Stimulated activated CD4-positive, alpha-beta T cell treated with anti-CD3 and anti-CD28 coated beads, TNF-alpha, amount 100 ng/mL, for 24 hours (primary cell): Measurements from ENCODE around the gene KRT79.

ENCODE experiments used
- DNase-seq, 3 experiments: peaks; one replicate each; pipeline ENCODE4 v3.0.0-alpha.2; 2020; ENCODE audit warnings: low read depth in 3 of 3

KRT79 gene

GRCh38 chr12:52819731-52820510 is 14.2 kb downstream of the KRT79 start:
- DNase-seq, result no peak

GRCh38 chr12:52818887-52819420 is 15.2 kb downstream of the KRT79 start:
- no peak for DNase-seq

- no peak for DNase-seq
Observed at GRCh38 chr12:52818388-52818787, 15.7 kb downstream of the KRT79 start.

- DNase-seq, result no peak
Observed at GRCh38 chr12:52817699-52818238, 16.3 kb downstream of the KRT79 start.

- no peak for DNase-seq
Observed at GRCh38 chr12:52817003-52817698, 17.0 kb downstream of the KRT79 start.

GRCh38 chr12:52815676-52816588 is 18.2 kb downstream of the KRT79 start:
- DNase-seq, result no peak

GRCh38 chr12:52815161-52815560 is 18.9 kb downstream of the KRT79 start:
- DNase-seq, result no peak

GRCh38 chr12:52814710-52815155 is 19.4 kb downstream of the KRT79 start:
- no peak for DNase-seq

- DNase-seq, result no peak
Observed at GRCh38 chr12:52813885-52814709, 20.0 kb downstream of the KRT79 start, which contains the start of gene KRT4. TSS of gene KRT4 (minus strand) at chr12:52814116. CDS start at chr12:52814058, 58 bp downstream.

- no peak for DNase-seq
Observed at GRCh38 chr12:52813203-52813819, 20.8 kb downstream of the KRT79 start.

GRCh38 chr12:52812749-52813148 is 21.4 kb downstream of the KRT79 start:
- DNase-seq, result no peak

- DNase-seq, result no peak
Observed at GRCh38 chr12:52812073-52812400, 22.1 kb downstream of the KRT79 start.

- no peak for DNase-seq
Observed at GRCh38 chr12:52811191-52812072, 22.7 kb downstream of the KRT79 start.

- no peak for DNase-seq
Observed at GRCh38 chr12:52810554-52810953, 23.6 kb downstream of the KRT79 start.

GRCh38 chr12:52809166-52809565 is 24.9 kb downstream of the KRT79 start:
- no peak for DNase-seq

- DNase-seq, result no peak
Observed at GRCh38 chr12:52808573-52809160, 25.4 kb downstream of the KRT79 start.

GRCh38 chr12:52807544-52808470 is 26.3 kb downstream of the KRT79 start:
- DNase-seq, result no peak
